HepG2 (cell line): Measurements from ENCODE around the gene LHB. TPM values are rescaled to one million over a fixed set of nuclear protein-coding genes. Genes with fewer than 3 reads are reported as not detected.
A peak's percentile ranks its signal among the peaks of the same experiment; 100 is the strongest.

Experiments
- ATF7 ChIP-seq, 2 experiments: fragments of 450-650 bp in 1 of 2; sonication (generic) in 1 of 2; formaldehyde crosslinking in 1 of 2; IDR thresholded peaks; 2 replicates each; pipeline versions ENCODE4 v1.4.0 to v1.6.1; 2016 to 2020; ENCODE audit warnings: antibody characterized with exemption in 1 of 2, mild to moderate bottlenecking in 1 of 2, missing genetic modification reagents in 1 of 2
- CAMTA2 ChIP-seq: sonication (generic); formaldehyde crosslinking; IDR thresholded peaks from 2 replicates; pipeline ENCODE4 v1.4.0; 2020; ENCODE audit warnings: mild to moderate bottlenecking, missing genetic modification reagents, borderline replicate concordance
- CCAR2 ChIP-seq: fragments of 200-400 bp; formaldehyde crosslinking; optimal IDR thresholded peaks from 2 replicates; pipeline ENCODE3; 2018; ENCODE audit warnings: low read depth, mild to moderate bottlenecking, low read length, moderate library complexity
- CHCHD3 ChIP-seq: sonication (generic); formaldehyde crosslinking; IDR thresholded peaks from 2 replicates; pipeline ENCODE4 v1.8.0; 2022; ENCODE audit warnings: mild to moderate bottlenecking, missing genetic modification reagents, moderate library complexity
- HMG20B ChIP-seq: conservative IDR thresholded peaks from 2 replicates; pipeline ENCODE4 v1.6.1; 2016; ENCODE audit warnings: missing genetic modification reagents, missing compliant biosample characterization
- HOXA3 ChIP-seq: sonication (generic); formaldehyde crosslinking; IDR thresholded peaks from 2 replicates; pipeline ENCODE4 v1.5.0; 2020; ENCODE audit warnings: missing genetic modification reagents
- REPIN1 ChIP-seq: sonication (generic); formaldehyde crosslinking; IDR thresholded peaks from 2 replicates; pipeline ENCODE4 v1.8.0; 2022; ENCODE audit warnings: missing genetic modification reagents, low read depth, mild to moderate bottlenecking, borderline replicate concordance
- SMAD1 ChIP-seq: sonication (generic); formaldehyde crosslinking; IDR thresholded peaks from 2 replicates; pipeline ENCODE4 v1.4.0; 2020; ENCODE audit warnings: missing genetic modification reagents, low read depth, mild to moderate bottlenecking, borderline replicate concordance
- SP4 ChIP-seq: sonication (generic); formaldehyde crosslinking; IDR thresholded peaks from 2 replicates; pipeline ENCODE4 v1.8.1; 2023; ENCODE audit warnings: mild to moderate bottlenecking, missing genetic modification reagents
- ZNF224 ChIP-seq: sonication (generic); formaldehyde crosslinking; IDR thresholded peaks from 2 replicates; pipeline ENCODE4 v1.5.0; 2020; ENCODE audit warnings: mild to moderate bottlenecking, missing genetic modification reagents
- ZNF24 ChIP-seq: fragments of 450-650 bp; IDR thresholded peaks from 2 replicates; pipeline ENCODE4 v1.6.1; 2017; ENCODE audit warnings: antibody characterized with exemption, mild to moderate bottlenecking
- ZNF296 ChIP-seq: sonication (generic); formaldehyde crosslinking; conservative IDR thresholded peaks from 2 replicates; pipeline ENCODE4 v1.5.0; 2020; ENCODE audit warnings: mild to moderate bottlenecking, missing genetic modification reagents
- ZNF382 ChIP-seq: sonication (generic); formaldehyde crosslinking; IDR thresholded peaks from 2 replicates; pipeline ENCODE4 v1.5.0; 2020; ENCODE audit warnings: missing genetic modification reagents, mild to moderate bottlenecking, borderline replicate concordance
- ZNF564 ChIP-seq: sonication (generic); formaldehyde crosslinking; IDR thresholded peaks from 2 replicates; pipeline ENCODE4 v1.8.1; 2023; ENCODE audit warnings: mild to moderate bottlenecking, missing genetic modification reagents
- ZNF569 ChIP-seq: sonication (generic); formaldehyde crosslinking; IDR thresholded peaks from 2 replicates; pipeline ENCODE4 v1.5.0; 2020; ENCODE audit warnings: mild to moderate bottlenecking, missing genetic modification reagents, moderate library complexity, borderline replicate concordance
- ZNF577 ChIP-seq: sonication (generic); formaldehyde crosslinking; IDR thresholded peaks from 2 replicates; pipeline ENCODE4 v1.4.0; 2020; ENCODE audit warnings: mild to moderate bottlenecking, low read depth, missing genetic modification reagents, borderline replicate concordance
- ZZZ3 ChIP-seq: sonication (generic); formaldehyde crosslinking; IDR thresholded peaks from 2 replicates; pipeline ENCODE4 v1.4.0; 2020; ENCODE audit warnings: missing genetic modification reagents, mild to moderate bottlenecking, borderline replicate concordance
- polyA plus RNA-seq, 8 experiments: library from polyadenylated mRNA; depleted of rRNA in 3 of 8; stranded (reverse) in 7 of 8; unstranded in 1 of 8; fragments of >200 nt; fragmentation: Illumina TruSeq in 4 of 8; extraction: Trizol in 4 of 8; gene quantifications; 2 replicates each; pipeline versions ENCODE4 v1.2.1 to v1.2.3, GENCODE V29; 2011 to 2016; ENCODE audit warnings: low read depth in 4 of 8, missing spikeins in 1 of 8, mixed read lengths in 1 of 8; ENCODE audit not compliant: insufficient read depth in 1 of 8
- total RNA-seq, 5 experiments: library from RNA; depleted of rRNA; stranded (reverse); fragments of >200 nt; fragmentation: Illumina TruSeq; extraction: Trizol; gene quantifications; 2 replicates each; pipeline ENCODE4 v1.2.3, GENCODE V29; 2016; ENCODE audit warnings: low read depth in 1 of 5
- TF ChIP-seq, protein P1 (sequence below): sonication (generic); formaldehyde crosslinking; IDR thresholded peaks from 2 replicates; pipeline ENCODE4 v1.5.1; 2020; ENCODE audit warnings: mild to moderate bottlenecking, missing genetic modification reagents, moderate library complexity
- TF ChIP-seq, protein P2 (sequence below): sonication (generic); formaldehyde crosslinking; IDR thresholded peaks from 2 replicates; pipeline ENCODE4 v1.5.1; 2020; ENCODE audit warnings: missing genetic modification reagents, mild to moderate bottlenecking, borderline replicate concordance
- TF ChIP-seq, protein P3 (sequence below): sonication (generic); formaldehyde crosslinking; IDR thresholded peaks from 2 replicates; pipeline ENCODE4 v1.5.0; 2020; ENCODE audit warnings: missing genetic modification reagents, mild to moderate bottlenecking, borderline replicate concordance
- TF ChIP-seq, protein P4 (sequence below): sonication (generic); formaldehyde crosslinking; conservative IDR thresholded peaks from 2 replicates; pipeline ENCODE4 v1.4.0; 2020; ENCODE audit warnings: missing genetic modification reagents

LHB gene
- total and polyA plus RNA-seq, 2 of the 13 experiments (the other 11 are each of a cell fraction or from before 2014, with no cell fraction given): not detected

DNA sequence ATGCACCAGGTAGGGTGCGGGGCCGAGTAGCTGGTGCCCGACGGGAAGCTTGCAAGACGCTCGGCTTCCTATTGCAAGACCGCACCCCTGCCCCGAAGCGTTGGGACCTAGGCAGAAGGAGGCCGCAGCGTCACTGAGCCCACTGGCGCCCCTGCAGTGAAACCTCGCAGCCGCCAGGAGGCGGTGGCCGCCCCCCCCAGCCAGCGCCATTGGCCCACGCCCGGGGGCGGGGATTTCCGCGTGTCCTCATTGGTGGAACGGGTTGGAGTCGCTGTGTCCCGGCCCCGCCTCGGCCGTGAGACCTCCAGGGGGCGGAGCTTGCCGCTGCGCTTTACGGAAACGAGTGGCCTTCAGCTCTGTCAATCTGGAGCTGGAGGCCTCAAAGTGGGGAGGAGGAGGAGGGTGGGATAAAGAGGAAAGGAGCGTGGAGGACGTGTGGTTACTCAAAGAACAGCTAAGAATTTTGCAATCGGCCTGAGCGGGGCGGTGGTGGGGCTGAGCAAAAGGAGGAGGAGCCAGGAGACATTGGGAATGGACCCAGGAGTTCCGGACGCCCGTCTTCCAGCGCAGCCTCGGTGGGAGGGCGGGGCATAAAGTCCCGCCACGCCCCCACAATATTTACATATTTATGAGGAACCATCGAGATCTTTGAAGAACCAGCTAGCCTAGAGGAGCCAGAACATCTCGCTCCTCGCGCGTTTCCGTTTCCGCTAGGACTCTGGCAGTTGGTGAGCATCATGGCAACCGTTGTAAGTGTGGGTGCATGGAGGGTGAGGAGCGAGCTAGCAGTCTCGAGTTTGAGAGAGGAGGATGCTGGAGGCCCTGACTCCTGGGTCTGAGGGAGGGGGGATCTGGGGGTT is 23.5 kb downstream of the LHB start, which contains the start of the genes GYS1 and RUVBL2 (continued):
- TF ChIP-seq, protein P1, sequence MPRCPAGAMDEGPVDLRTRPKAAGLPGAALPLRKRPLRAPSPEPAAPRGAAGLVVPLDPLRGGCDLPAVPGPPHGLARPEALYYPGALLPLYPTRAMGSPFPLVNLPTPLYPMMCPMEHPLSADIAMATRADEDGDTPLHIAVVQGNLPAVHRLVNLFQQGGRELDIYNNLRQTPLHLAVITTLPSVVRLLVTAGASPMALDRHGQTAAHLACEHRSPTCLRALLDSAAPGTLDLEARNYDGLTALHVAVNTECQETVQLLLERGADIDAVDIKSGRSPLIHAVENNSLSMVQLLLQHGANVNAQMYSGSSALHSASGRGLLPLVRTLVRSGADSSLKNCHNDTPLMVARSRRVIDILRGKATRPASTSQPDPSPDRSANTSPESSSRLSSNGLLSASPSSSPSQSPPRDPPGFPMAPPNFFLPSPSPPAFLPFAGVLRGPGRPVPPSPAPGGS (CRISPR knock-in tag): 0 out of 2 replicates have a peak, but pooled peaks have one; percentile 43
- no peak for TF ChIP-seq ZNF24
- TF ChIP-seq ZZZ3 (CRISPR knock-in tag): no peak
- no peak for TF ChIP-seq ZNF382 (CRISPR knock-in tag)
- TF ChIP-seq HOXA3 (CRISPR knock-in tag): peak; percentile 45; the same call in 1 of the 2 replicates
- no peak for TF ChIP-seq ZNF577 (CRISPR knock-in tag)
- TF ChIP-seq CAMTA2 (CRISPR knock-in tag): no peak
- no peak for TF ChIP-seq CCAR2
- TF ChIP-seq, protein P2, sequence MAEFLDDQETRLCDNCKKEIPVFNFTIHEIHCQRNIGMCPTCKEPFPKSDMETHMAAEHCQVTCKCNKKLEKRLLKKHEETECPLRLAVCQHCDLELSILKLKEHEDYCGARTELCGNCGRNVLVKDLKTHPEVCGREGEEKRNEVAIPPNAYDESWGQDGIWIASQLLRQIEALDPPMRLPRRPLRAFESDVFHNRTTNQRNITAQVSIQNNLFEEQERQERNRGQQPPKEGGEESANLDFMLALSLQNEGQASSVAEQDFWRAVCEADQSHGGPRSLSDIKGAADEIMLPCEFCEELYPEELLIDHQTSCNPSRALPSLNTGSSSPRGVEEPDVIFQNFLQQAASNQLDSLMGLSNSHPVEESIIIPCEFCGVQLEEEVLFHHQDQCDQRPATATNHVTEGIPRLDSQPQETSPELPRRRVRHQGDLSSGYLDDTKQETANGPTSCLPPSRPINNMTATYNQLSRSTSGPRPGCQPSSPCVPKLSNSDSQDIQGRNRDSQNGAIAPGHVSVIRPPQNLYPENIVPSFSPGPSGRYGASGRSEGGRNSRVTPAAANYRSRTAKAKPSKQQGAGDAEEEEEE (CRISPR knock-in tag): no peak
- TF ChIP-seq ZNF224 (CRISPR knock-in tag): 0 out of 2 replicates have a peak, but pooled peaks have one; percentile 79
- peak; percentile 99 for TF ChIP-seq SP4
- TF ChIP-seq, protein P3, sequence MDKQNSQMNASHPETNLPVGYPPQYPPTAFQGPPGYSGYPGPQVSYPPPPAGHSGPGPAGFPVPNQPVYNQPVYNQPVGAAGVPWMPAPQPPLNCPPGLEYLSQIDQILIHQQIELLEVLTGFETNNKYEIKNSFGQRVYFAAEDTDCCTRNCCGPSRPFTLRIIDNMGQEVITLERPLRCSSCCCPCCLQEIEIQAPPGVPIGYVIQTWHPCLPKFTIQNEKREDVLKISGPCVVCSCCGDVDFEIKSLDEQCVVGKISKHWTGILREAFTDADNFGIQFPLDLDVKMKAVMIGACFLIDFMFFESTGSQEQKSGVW (CRISPR knock-in tag): no peak
- TF ChIP-seq ZNF296 (CRISPR knock-in tag): no peak
- no peak for TF ChIP-seq REPIN1 (CRISPR knock-in tag)
- TF ChIP-seq HMG20B (CRISPR knock-in tag): no peak
- TF ChIP-seq CHCHD3: no peak
- TF ChIP-seq ZNF569 (CRISPR knock-in tag): no peak
- TF ChIP-seq SMAD1: peak; percentile 57; the same call in 1 of the 2 replicates
- TF ChIP-seq, protein P4, sequence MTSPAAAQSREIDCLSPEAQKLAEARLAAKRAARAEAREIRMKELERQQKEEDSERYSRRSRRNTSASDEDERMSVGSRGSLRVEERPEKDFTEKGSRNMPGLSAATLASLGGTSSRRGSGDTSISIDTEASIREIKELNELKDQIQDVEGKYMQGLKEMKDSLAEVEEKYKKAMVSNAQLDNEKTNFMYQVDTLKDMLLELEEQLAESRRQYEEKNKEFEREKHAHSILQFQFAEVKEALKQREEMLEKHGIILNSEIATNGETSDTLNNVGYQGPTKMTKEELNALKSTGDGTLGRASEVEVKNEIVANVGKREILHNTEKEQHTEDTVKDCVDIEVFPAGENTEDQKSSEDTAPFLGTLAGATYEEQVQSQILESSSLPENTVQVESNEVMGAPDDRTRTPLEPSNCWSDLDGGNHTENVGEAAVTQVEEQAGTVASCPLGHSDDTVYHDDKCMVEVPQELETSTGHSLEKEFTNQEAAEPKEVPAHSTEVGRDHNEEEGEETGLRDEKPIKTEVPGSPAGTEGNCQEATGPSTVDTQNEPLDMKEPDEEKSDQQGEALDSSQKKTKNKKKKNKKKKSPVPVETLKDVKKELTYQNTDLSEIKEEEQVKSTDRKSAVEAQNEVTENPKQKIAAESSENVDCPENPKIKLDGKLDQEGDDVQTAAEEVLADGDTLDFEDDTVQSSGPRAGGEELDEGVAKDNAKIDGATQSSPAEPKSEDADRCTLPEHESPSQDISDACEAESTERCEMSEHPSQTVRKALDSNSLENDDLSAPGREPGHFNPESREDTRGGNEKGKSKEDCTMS: no peak
- no peak for TF ChIP-seq ZNF564 (CRISPR knock-in tag)
- TF ChIP-seq ATF7 (IDR thresholded peaks at IDR 0.05): no peak
- TF ChIP-seq ATF7 (CRISPR knock-in tag; IDR thresholded peaks at IDR 0.05): no peak
